COLO668 (cell line): ENCODE data around the gene NXPE4.
"Not testable (repeated sequence)": the region's sequence is repeated elsewhere in the genome, so short reads cannot be mapped to it uniquely, and the experiment has no call there.

Experiments used
- DNase-seq: peaks from one replicate; lab custom pipeline; 2025; ENCODE audit not compliant: unreplicated experiment; lab: John Stamatoyannopoulos, UW

Gene NXPE4

DNA sequence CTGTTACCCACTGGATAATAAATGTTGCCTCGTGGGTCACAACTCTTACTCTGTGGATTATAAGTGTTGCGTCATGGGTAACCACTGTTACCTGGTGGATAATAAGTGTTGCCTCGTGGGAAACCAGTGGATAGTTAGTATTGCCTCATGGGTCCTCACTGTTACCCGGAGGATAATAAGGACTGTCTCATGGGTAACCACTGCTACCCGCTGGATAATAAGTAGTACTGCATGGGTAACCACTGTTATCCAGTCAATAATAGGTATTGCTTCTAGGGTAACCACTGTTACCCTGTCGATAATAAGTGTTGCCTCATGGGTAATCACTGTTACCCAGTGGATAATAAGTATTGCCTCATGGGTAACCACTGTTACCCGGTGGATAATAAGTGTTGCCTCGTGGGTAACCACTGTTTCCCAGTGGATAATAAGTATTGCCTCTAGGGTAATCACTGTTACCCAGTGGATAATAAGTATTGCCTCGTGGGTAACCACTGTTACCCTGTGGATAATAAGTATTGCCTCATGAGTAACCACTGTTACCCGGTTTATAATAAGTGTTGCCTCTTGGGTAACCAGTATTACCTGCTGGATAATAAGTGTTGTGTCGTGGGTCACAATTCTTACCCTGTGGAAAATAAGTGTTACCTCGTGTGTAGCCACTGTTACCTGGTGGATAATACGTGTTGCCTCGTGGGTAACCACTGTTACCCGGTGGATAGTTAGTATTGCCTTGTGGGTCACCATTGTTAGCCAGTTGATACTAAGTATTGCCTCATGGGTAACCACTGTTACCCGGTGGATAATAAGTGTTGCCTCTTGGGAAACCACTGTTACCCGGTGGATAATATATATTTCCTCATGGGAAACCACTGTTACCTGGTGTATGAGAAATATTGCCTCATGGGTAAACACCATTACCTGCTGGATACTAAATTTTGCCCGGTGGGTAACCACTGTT is 15.7 kb upstream of the NXPE4 start:
- no peak for DNase-seq

DNA sequence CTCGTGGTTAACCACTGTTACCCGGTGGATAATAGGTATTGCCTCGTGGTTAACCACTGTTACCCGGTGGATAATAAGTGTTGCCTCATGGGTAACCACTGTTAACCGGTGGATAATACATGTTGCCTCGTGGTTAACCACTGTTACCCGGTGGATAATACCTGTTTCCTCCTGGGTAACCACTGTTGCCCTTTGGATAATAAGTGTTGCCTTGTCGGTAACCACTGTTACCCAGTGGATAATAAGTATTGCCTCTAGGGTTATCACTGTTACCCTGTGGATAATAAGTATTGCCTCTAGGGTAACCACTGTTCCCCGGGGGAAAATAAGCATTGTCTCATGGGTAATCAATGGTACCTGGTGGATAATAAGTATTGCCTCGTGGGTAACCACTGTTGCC is 15.0 kb upstream of the NXPE4 start:
- no peak for DNase-seq

DNA sequence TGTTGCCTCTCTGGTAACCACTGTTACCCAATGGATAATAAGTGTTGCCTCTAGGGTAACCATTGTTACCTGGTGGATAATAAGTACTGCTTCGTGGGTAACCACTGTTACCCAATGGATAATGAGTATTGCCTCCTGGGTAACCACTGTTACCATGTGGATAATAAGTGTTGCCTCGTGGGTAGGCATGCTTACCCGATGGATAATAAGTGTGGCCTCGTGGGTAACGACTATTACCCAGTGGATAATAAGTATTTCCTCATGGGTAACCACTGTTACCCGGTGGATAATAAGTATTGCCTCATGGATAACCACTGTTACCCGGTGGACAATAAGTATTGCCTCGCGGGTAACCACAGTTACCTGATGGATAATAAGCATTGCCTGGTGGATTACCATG is 13.8 kb upstream of the NXPE4 start:
- no peak for DNase-seq

DNA sequence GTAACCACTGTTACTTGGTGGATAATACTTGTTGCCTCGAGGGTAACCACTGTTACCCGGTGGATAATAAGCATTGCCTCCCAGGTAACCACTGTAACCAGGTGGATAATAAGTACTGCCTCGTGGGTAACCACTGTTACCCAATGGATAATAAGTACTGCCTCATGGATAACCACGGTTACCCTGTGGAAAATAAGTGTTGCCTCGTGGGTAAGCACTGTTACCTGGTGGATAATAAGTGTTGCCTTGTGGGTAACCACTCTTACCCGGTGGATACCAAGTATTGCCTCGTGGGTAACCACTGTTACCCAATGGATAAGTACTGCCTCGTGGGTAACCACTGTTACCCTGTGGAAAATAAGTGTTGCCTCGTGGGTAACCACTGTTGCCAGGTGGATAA is 13.0 kb upstream of the NXPE4 start:
- not testable (repeated sequence) for DNase-seq

DNA sequence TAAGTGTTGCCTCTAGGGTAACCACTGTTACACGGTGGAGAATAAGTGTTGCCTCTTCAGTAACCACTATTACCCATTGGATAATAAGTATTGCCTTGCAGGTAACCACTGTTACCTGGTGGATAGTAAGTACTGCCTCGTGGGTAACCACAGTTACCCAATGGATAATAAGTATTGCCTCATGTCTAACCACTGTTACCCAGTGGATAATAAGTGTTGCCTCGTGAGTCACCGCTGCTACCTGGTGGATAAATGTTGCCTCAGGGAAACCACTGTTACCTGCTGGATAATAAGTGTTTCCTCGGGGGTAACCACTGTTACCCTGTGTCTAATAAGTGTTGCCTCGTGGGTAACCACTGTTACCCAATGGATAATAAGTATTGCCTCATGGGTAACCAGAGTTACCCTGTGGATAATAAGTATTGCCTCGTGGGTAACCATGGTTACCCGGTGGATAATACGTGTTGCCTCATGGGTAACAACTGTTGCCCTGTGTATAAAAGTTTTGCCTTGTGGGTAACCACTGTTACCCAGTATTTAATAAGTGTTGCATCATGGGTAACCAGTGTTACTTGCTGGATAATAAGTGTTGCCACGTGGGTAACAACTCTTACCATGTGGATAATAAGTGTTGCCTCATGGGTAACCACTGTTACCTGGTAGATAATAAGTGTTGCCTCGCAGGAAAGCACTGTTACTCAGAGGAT is 12.3 kb upstream of the NXPE4 start:
- no peak for DNase-seq

DNA sequence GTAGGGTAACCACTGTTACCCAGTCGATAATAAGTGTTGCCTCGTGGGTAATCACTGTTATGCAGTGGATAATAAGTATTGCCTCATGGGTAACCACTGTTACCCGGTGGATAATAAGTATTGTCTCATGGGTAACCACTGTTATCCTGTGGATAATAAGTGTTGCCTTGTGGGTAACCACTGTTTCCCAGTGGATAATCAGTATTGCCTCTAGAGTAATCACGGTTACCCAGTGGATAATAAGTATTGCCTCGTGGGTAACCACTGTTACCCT is 11.2 kb upstream of the NXPE4 start:
- not testable (repeated sequence) for DNase-seq

DNA sequence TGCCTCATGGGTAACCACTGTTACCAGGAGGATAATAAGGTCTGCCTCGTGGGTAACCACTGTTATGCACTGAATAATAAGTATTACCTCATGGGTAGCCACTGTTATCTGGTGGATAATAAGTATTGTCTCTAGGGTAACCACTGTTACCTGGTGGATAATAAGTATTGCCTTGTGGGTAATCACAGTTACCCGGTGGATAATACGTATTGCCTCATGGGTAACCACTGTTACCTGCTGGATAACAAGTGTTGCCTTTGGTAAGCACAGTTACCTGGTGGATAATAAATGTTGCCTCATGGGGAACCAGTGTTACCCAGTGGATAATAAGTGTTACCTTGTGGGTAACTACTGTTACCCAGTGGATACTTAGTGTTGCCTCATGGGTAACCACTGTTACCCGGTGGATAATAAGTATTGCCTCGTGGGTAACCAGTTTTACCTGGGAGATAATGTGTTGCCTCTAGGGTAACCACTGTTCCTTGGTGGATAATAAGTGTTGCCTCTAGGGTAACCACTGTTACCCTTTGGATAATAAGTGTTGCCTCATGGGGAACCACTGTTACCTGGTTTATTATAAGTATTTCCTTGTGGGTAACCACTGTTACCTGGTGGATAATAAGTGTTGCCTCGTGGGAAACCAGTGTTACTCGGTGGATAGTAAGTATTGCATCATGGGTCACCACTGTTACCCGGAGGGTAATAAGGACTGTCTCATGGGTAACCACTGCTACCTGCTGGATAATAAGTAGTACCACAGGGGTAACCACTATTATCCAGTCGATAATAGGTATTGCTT is 10.6 kb upstream of the NXPE4 start:
- no peak for DNase-seq

DNA sequence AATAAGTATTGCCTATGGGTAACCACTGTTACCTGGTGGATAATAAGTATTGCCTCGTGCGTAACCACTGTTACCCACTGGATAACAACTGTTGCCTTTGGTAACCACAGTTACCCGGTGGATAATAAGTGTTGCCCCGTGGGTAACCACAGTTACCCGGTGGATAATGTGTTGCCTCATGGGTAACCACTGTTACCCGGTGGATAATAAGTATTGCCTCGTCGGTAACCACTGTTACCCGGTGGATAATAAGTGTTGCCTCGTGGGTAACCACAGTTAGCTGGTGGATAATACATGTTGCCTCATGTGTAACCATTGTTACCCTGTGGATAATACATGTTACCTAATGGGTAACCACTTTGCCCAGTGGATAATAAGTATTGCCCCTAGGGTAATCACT is 9.8 kb upstream of the NXPE4 start:
- DNase-seq, result no peak

DNA sequence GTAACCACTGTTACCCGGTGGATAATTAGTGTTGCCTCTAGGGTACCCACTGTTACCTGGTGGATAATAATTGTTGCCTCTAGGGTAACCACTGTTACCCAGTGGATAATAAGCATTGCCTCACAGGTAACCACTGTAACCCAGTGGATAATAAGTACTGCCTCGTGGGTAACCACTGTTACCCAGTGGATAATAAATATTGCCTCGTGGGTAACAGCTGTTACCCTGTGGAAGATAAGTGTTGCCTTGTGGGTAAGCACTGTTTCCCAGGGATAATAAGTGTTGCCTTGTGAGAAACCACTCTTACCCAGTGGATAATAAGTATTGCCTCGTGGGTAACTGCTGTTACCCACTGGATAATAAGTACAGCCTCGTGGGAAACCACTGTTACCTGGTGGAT is 9.3 kb upstream of the NXPE4 start:
- no peak for DNase-seq

DNA sequence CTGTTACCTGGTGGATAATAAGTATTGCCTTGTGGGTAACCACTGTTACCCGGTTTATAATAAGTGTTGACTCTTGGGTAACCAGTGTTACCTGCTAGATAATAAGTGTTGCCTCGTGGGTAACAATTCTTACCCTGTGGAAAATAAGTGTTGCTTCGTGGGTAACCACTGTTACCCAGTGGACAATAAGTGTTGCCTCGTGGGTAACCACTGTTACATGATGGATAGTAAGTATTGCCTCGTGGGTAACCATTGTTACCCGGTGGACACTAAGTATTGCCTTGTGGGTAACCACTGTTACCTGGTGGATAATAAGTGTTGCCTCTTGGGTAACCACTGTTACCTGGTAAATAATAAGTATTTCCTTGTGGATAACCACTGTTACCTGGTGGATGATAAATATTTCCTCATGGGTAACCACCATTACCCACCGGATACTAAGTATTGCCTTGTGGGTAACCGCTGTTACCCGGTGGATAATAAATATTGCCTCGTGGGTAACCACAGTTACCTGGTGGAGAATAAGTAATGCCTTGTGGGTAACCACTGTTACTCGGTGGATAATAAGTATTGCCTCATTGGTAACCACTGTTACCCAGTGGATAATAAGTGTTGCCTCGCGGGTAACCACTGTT is 8.7 kb upstream of the NXPE4 start:
- DNase-seq, result no peak

DNA sequence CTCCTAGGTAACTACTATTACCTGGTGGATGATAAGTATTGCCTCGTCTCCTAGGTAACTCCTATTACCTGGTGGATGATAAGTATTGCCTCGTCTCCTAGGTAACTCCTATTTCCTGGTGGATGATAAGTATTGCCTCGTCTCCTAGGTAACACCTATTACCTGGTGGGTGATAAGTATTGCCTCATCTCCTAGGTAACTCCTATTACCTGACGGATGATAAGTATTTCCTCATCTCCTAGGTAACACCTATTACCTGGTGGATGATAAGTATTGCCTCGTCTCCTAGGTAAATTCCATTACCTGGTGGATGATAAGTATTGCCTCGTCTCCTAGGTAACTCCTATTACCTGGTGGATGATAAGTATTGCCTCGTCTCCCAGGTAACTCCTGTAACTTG is 7.6 kb upstream of the NXPE4 start:
- DNase-seq, result not testable (repeated sequence)

DNA sequence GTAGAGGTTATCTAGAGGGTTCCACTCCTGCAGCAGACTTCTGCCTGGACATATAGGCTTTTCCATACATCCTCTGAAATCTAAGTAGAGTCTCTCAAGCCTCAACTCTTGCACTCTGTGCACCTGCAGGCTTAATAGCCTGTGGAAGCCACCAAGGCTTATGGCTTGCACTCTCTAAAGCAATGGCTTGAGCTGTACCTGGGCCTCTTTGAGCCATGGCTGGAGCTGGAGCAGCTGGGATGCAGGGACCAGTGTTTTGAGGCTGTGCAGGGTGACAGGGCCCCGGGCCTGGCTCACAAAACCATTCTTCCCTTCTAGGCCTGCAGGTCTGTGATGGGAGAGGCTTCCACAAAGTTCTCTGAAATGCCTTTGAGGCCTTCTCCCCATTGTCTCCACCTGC is 2.9 kb upstream of the NXPE4 start:
- DNase-seq, result no peak

DNA sequence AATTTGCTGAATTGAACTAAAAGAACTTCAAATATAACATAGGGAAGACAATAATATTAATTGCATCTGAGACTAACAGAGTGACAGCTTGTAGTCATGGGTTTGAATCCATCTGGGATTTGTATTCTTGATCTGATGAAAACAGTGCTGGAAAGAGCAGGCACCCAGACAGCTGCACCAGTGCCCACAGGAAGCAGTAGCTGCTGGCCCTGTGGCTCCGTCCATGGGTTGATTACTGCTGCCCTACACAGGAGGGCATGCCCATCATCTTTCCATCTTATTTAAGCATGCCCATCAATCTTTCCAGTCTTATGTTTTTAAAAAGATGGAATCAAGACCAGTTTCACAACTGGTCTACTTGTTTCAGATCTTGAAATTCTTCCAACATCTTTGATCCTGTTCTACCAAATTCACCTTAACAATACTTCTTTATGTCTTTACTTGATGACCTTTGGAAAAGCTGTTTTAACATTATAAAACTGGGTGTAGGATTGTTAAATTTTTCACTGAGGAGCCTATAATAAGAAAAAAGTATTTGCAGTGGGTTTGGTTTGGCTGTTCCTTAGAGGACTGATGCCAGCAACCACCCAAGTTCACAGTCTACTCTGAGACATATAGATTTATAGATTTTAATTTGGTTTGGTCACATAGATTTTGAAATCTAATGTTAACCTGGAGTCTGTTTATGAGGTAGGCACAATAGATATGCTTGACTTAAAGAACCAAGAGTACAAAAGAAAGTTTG is 761 bp upstream of the NXPE4 start:
- DNase-seq, result no peak

DNA sequence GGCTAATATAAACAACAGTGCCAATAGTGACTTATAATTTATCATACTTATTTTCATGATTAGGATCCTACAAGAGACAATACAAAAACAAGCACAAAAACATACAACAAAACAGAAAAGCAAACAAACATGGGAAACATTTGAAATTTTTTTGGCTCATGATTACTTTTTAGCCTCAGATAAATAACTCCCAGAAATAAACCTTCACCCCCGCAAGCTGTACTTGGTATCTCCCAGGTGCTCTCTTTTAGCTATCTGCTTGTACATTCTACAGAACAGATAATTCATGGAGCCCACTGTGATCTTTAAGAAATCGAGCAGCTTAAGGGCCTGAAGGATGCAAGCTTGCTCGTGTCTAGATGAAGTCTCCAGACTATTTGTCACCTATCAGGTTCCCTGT is 883 bp downstream of the NXPE4 start:
- no peak for DNase-seq

DNA sequence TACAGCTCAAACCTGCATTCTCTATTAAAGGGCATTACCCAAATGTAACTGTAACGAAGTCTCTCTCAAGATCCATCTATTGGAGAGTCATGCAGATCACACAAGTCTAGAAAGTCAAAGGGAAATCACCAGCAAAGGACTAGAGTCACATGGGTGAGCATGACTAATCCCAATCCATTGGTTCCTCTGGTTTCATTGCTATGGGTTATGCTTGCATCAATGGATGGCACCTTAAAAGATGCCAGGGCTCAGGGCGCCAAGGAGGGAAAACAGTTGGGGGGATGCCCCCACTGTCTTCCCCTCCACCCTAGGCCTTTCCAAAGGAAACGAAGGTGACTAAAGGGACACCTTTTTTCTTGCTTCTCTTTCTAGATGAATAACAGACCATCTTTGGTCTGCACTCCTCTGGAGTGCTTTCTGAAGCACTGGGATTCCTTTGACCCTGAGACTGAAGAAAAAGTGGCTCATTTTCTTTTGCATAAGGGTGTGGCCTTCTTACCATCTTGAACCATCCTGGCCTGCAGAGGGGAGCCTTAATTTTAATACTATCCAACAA is 8.1 kb downstream of the NXPE4 start:
- DNase-seq, result no peak

DNA sequence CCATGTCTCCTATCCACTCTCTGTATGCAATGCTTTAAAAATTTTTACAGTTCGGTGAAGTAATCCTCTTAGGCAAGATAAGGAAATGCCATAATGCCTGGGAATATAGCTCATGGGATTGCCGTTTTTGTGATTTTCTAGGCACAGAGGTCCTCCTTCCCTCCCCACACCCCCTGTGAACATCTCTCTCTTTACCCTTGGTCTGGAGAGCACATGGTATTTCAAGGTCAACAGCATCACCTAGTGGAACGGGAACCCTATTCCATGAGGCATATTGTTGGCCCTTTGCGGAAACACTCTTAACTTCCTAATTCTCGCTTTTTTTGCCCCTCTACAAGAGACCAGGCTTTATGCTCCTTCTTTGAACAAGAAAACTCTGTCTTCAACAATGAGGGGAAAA is 8.8 kb downstream of the NXPE4 start:
- no peak for DNase-seq

DNA sequence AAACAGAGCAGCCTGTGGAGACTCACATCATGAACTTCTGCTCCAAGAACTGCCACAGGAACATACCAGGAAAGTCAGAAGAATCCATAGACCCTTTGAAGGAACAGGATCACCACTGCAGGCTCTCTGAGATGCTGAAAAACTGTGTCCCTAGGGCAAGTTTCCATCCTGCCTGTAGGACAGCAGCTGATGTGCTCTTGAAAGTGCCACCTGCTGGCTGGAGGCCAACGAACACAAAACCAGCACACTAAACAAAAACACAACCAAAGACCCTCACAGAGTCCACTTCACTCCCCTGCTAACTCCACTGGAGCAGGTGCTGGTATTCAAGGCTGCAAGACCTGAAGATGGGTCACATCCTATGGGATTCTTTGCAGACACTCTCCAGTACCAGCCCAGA is 23.9 kb downstream of the NXPE4 start:
- DNase-seq, result no peak

DNA sequence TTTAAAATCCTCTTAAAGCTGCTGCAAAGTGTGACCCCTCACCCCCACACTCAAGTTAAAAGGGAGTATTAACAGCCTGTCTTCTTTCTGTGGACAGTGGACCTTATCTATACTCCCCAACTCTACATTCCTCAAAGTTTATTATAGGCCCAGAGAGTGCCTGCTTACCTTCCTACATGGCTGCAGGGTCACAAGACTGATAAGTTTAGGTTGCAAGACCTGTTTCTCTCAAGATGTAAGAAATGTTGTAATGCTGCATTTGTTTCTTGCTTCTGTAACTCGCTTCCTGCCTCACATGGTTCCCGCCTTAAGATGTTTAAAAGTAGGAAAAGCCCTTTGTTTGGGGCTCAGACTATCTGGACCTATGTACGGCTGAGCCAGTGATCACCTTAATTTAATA is 25.8 kb downstream of the NXPE4 start:
- DNase-seq, result no peak

DNA sequence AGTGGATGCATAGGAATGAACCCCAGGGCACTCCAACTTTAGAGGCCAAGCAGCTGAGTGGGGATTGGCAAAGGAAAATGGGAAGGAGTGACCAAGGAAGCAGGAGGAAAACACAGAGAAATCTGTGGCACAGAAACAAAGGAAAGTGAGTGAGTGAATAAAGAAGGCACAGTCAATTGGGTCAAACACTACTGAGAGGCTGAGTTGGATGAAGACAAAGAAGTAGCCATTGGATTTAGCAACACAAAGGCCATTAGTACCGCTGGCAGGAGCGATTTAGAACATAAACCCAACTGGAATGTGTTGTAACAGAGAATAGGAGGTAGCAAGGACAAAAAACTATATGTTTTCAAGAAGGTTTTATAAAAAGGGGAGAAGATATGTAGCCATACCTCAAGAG is 29.3 kb downstream of the NXPE4 start:
- DNase-seq, result no peak

DNA sequence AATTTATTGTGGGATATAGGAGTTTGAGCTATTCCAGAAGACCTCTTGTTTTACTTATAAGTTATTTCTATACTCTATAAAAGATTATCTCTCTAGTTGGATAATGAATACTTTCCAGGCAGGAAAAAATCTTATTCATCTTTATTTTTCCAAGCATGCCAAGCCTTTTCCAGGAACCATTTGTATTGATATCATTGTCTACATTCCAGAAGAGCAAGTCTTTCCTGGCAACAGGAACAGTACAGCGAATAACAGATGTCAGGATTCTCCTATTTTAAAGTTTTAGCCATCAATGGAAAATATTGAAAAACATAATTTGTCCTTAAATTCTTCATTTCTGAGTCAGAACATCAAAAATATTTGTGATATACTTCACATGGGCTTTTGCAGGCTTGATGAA is 30.8 kb downstream of the NXPE4 start:
- no peak for DNase-seq
